GM23338 (cell line): ENCODE data around the gene DNAAF3. TPM values are rescaled to one million over a fixed set of nuclear protein-coding genes. Genes with fewer than 3 reads are reported as not detected.
A peak's percentile ranks its signal among the peaks of the same experiment; 100 is the strongest.

Source experiments
- ATAC-seq: fragments of 200-7000 bp; cut with Tn5 transposase; 3 replicates; pipeline ENCODE4 v1.9.1; 2020
- DNase-seq: peaks from one replicate; pipeline ENCODE4 v3.0.0-alpha.2; 2015; ENCODE audit warnings: low spot score
- H2AFZ ChIP-seq: fragments of 200-600 bp; sonication (generic); 2 replicates; pipeline ENCODE4 v1.8.0; 2016; ENCODE audit warnings: antibody characterized with exemption, mild to moderate bottlenecking, moderate library complexity
- H3F3A ChIP-seq: fragments of 200-600 bp; sonication (generic); replicated peaks from 2 replicates; pipeline ENCODE4 v1.8.0; 2017; ENCODE audit warnings: antibody characterized with exemption, mixed run types, low read depth
- H3K27ac ChIP-seq: fragments of 200-600 bp; sonication (generic); 2 replicates; pipeline ENCODE4 v1.6.1; 2016; ENCODE audit warnings: low read depth
- H3K27me3 ChIP-seq: fragments of 200-600 bp; sonication (generic); 2 replicates; pipeline ENCODE4 v1.8.0; 2016; ENCODE audit warnings: mild to moderate bottlenecking, mixed run types, moderate library complexity; ENCODE audit not compliant: insufficient read depth
- H3K36me3 ChIP-seq: fragments of 200-600 bp; sonication (generic); 2 replicates; pipeline ENCODE4 v1.8.0; 2016; ENCODE audit warnings: mild to moderate bottlenecking; ENCODE audit not compliant: insufficient read depth
- H3K4me1 ChIP-seq: fragments of 200-600 bp; sonication (generic); 2 replicates; pipeline ENCODE4 v1.8.0; 2016; ENCODE audit warnings: mild to moderate bottlenecking, moderate library complexity; ENCODE audit not compliant: insufficient read depth
- H3K4me2 ChIP-seq: fragments of 200-600 bp; sonication (generic); 2 replicates; pipeline ENCODE4 v1.7.1; 2017; ENCODE audit warnings: mixed run types
- H3K4me3 ChIP-seq: fragments of 200-600 bp; sonication (generic); 2 replicates; pipeline ENCODE4 v1.6.1; 2016; ENCODE audit warnings: mixed run types
- H3K79me2 ChIP-seq: fragments of 200-600 bp; sonication (generic); replicated peaks from 2 replicates; pipeline ENCODE4 v1.8.0; 2017; ENCODE audit warnings: mild to moderate bottlenecking; ENCODE audit not compliant: insufficient read depth
- H3K9me2 ChIP-seq: fragments of 200-600 bp; sonication (generic); 2 replicates; pipeline ENCODE4 v1.8.0; 2017; ENCODE audit not compliant: insufficient read depth
- H4K20me1 ChIP-seq: fragments of 200-600 bp; sonication (generic); replicated peaks from 2 replicates; pipeline ENCODE4 v1.8.0; 2017; ENCODE audit warnings: mild to moderate bottlenecking; ENCODE audit not compliant: insufficient read depth
- H3K27ac Mint-ChIP-seq: 2 replicates; pipeline ENCODE4 v1.8.0; 2020; ENCODE audit warnings: inconsistent platforms, mild to moderate bottlenecking, moderate library complexity, mixed read lengths
- H3K27me3 Mint-ChIP-seq: 3 replicates; pipeline ENCODE4 v1.8.0; 2022; ENCODE audit warnings: low read depth, mild to moderate bottlenecking, moderate library complexity, mixed read lengths, inconsistent platforms; ENCODE audit not compliant: insufficient read depth, poor library complexity
- H3K36me3 Mint-ChIP-seq: 3 replicates; pipeline ENCODE4 v1.8.0; 2021; ENCODE audit warnings: low read depth, mild to moderate bottlenecking, inconsistent platforms, moderate library complexity, mixed read lengths
- H3K4me1 Mint-ChIP-seq: 3 replicates; pipeline ENCODE4 v1.8.0; 2020; ENCODE audit warnings: mild to moderate bottlenecking, inconsistent platforms, mixed read lengths
- H3K4me3 Mint-ChIP-seq: 3 replicates; pipeline ENCODE4 v1.8.0; 2021; ENCODE audit warnings: moderate library complexity, mild to moderate bottlenecking, inconsistent platforms, mixed read lengths
- H3K9me3 Mint-ChIP-seq: 3 replicates; pipeline ENCODE4 v1.8.0; 2020; ENCODE audit warnings: moderate library complexity, mild to moderate bottlenecking, inconsistent platforms, mixed read lengths
- CREB1 ChIP-seq: fragments of 250-450 bp; sonication (Bioruptor Pico); IDR thresholded peaks from 2 replicates; pipeline ENCODE4 v1.5.0; 2020; ENCODE audit warnings: low read depth, mild to moderate bottlenecking, moderate library complexity
- CTCF ChIP-seq, 2 experiments: fragments of 200-600 bp in 1 of 2; sonication (generic) in 1 of 2; conservative IDR thresholded peaks; 2 replicates each; pipeline versions ENCODE4 v1.5.1 to v1.6.1; 2016 to 2017; ENCODE audit warnings: antibody characterized with exemption in 2 of 2, low read depth in 2 of 2, mild to moderate bottlenecking in 2 of 2, moderate library complexity in 1 of 2
- ETS1 ChIP-seq: IDR thresholded peaks from 2 replicates; pipeline ENCODE4 v1.6.1; 2016; ENCODE audit warnings: antibody characterized with exemption
- EZH2 ChIP-seq: fragments of 200-600 bp; sonication (generic); IDR thresholded peaks from one replicate; pipeline ENCODE4 v1.8.0; 2017; ENCODE audit warnings: antibody characterized with exemption, mild to moderate bottlenecking, low read depth; ENCODE audit not compliant: unreplicated experiment
- EZH2phosphoT487 ChIP-seq: fragments of 200-600 bp; sonication (generic); IDR thresholded peaks from one replicate; pipeline ENCODE4 v1.8.1; 2018; ENCODE audit warnings: antibody characterized with exemption; ENCODE audit not compliant: unreplicated experiment
- JUNB ChIP-seq: IDR thresholded peaks from one replicate; pipeline ENCODE4 v1.6.1; 2016; ENCODE audit warnings: antibody characterized with exemption; ENCODE audit not compliant: unreplicated experiment
- NANOG ChIP-seq: IDR thresholded peaks from 2 replicates; pipeline ENCODE4 v1.6.1; 2016; ENCODE audit warnings: antibody characterized with exemption, borderline replicate concordance
- POLR2AphosphoS5 ChIP-seq: IDR thresholded peaks from 2 replicates; pipeline ENCODE4 v1.6.1; 2016; ENCODE audit warnings: antibody characterized with exemption, low read depth
- REST ChIP-seq: IDR thresholded peaks from one replicate; pipeline ENCODE4 v1.6.1; 2018; ENCODE audit warnings: antibody characterized with exemption; ENCODE audit not compliant: unreplicated experiment
- STAT1 ChIP-seq: IDR thresholded peaks from one replicate; pipeline ENCODE4 v1.6.1; 2016; ENCODE audit warnings: antibody characterized with exemption; ENCODE audit not compliant: unreplicated experiment
- ZNF114 ChIP-seq: fragments of 250-450 bp; sonication (Bioruptor Pico); IDR thresholded peaks from 2 replicates; pipeline ENCODE4 v1.5.0; 2020; ENCODE audit warnings: mild to moderate bottlenecking, moderate library complexity
- ZNF331 ChIP-seq: fragments of 250-450 bp; sonication (Bioruptor Pico); IDR thresholded peaks from 2 replicates; pipeline ENCODE4 v1.5.0; 2020; ENCODE audit warnings: low read depth, mild to moderate bottlenecking, moderate library complexity
- ZNF462 ChIP-seq: fragments of 250-450 bp; sonication (Bioruptor Pico); IDR thresholded peaks from 2 replicates; pipeline ENCODE4 v1.5.0; 2020; ENCODE audit warnings: mild to moderate bottlenecking, moderate library complexity
- polyA plus RNA-seq: library from polyadenylated mRNA; unstranded; fragments of >200 nt; fragmentation: Nextera tagmentation; extraction: Ambion mirVana; gene quantifications from 2 replicates; pipeline ENCODE4 v1.2.1, GENCODE V29; 2016
- total RNA-seq: library from RNA; depleted of rRNA; stranded (reverse); fragments of >200 nt; shearing (Covaris generic); gene quantifications from 2 replicates; pipeline ENCODE4 v1.2.3, GENCODE V29; 2014

Gene DNAAF3
- total and polyA plus RNA-seq, 2 experiments from 2014 or later = 8.5 to 9.0 TPM

GRCh38 chr19:55116232-55116858 lies 50.1 kb downstream of the DNAAF3 start:
- Histone ChIP-seq H3K27ac (no peak overlapping the region), H3K9me2 (no peaks in the 10 kb centered on the region), H3K4me1 (peaks cover 29% of the 10 kb centered on the region), H3K27me3 (no peaks in the 10 kb centered on the region), H3F3A (peaks cover 5% of the 10 kb centered on the region; the same call in 1 of the 2 replicates), H3K4me2 (peak overlapping the region; percentile 99), H3K36me3 (no peaks in the 10 kb centered on the region), H3K4me3 (peak overlapping the region; percentile 91), H2AFZ (no peak overlapping the region), H4K20me1 (peaks cover 27% of the 10 kb centered on the region), H3K79me2 (peaks cover 42% of the 10 kb centered on the region)
- DNase-seq (peak; percentile 63), ATAC-seq (peak; percentile 2; the same call in 1 of the 3 replicates)
- Mint-ChIP-seq H3K27ac (peak overlapping the region; percentile 41; the same call in 1 of the 2 replicates), H3K4me1 (peaks cover 28% of the 10 kb centered on the region), H3K9me3 (no peaks in the 10 kb centered on the region; the same call in 2 of the 3 replicates), H3K4me3 (peak overlapping the region; percentile 89), H3K36me3 (no peaks in the 10 kb centered on the region; the same call in 2 of the 3 replicates), H3K27me3 (peaks cover 9% of the 10 kb centered on the region)
- TF ChIP-seq EZH2phosphoT487 = no peak
- TF ChIP-seq REST = no peak
- no peak for TF ChIP-seq CTCF (conservative IDR thresholded peaks at IDR 0.05; ENCODE audit: low read depth in 2 of 2)
- TF ChIP-seq POLR2AphosphoS5 = no peak
- TF ChIP-seq NANOG = no peak
- no peak for TF ChIP-seq ZNF114 (CRISPR knock-in tag)
- no peak for TF ChIP-seq EZH2
- TF ChIP-seq JUNB = no peak
- TF ChIP-seq STAT1 = no peak
- TF ChIP-seq ZNF331 = no peak
- TF ChIP-seq CREB1 = no peak
- no peak for TF ChIP-seq ZNF462 (CRISPR knock-in tag)
- no peak for TF ChIP-seq ETS1
